Neural progenitor cell (in vitro differentiated cells): ENCODE data around the gene GMCL2. TPM values are rescaled to one million over a fixed set of nuclear protein-coding genes. Genes with fewer than 3 reads are reported as not detected.
"Not testable (repeated sequence)": the region's sequence is repeated elsewhere in the genome, so short reads cannot be mapped to it uniquely, and the experiment has no call there.

Experiments used
- DNase-seq: peaks from one replicate; pipeline ENCODE4 v3.0.0-alpha.2; 2016; ENCODE audit warnings: low spot score
- H2AFZ ChIP-seq: fragments of 200-600 bp; sonication (generic); replicated peaks from 2 replicates; pipeline ENCODE4 v1.6.1; 2016; ENCODE audit warnings: antibody characterized with exemption
- H3F3A ChIP-seq: fragments of 200-600 bp; sonication (generic); 2 replicates; pipeline ENCODE4 v1.6.1; 2016; ENCODE audit warnings: antibody characterized with exemption, low read depth
- H3K27ac ChIP-seq: fragments of 200-600 bp; sonication (generic); 2 replicates; pipeline ENCODE4 v1.5.1; 2016; ENCODE audit warnings: mild to moderate bottlenecking
- H3K27me3 ChIP-seq: fragments of 200-600 bp; sonication (generic); 2 replicates; pipeline ENCODE4 v1.6.1; 2016; ENCODE audit warnings: mild to moderate bottlenecking, moderate library complexity
- H3K36me3 ChIP-seq: fragments of 200-600 bp; sonication (generic); 2 replicates; pipeline ENCODE4 v1.5.1; 2016
- H3K4me1 ChIP-seq: fragments of 200-600 bp; sonication (generic); 2 replicates; pipeline ENCODE4 v1.6.1; 2016; ENCODE audit warnings: mixed run types
- H3K4me2 ChIP-seq: fragments of 200-600 bp; sonication (generic); 2 replicates; pipeline ENCODE4 v1.6.1; 2016
- H3K4me3 ChIP-seq: fragments of 200-600 bp; sonication (generic); 2 replicates; pipeline ENCODE4 v1.5.1; 2016
- H3K79me2 ChIP-seq: fragments of 200-600 bp; sonication (generic); 2 replicates; pipeline ENCODE4 v1.6.1; 2016; ENCODE audit warnings: low read depth
- H3K9ac ChIP-seq: fragments of 200-600 bp; sonication (generic); 2 replicates; pipeline ENCODE4 v1.6.1; 2016
- H3K9me3 ChIP-seq: fragments of 200-600 bp; sonication (generic); 2 replicates; pipeline ENCODE4 v1.5.1; 2016; ENCODE audit warnings: low read depth
- H4K20me1 ChIP-seq: fragments of 200-600 bp; sonication (generic); 2 replicates; pipeline ENCODE4 v1.6.1; 2016; ENCODE audit warnings: low read depth
- H3K27ac Mint-ChIP-seq: 3 replicates; pipeline ENCODE4 v1.8.0; 2021; ENCODE audit warnings: mixed read lengths
- H3K27me3 Mint-ChIP-seq: 2 replicates; pipeline ENCODE4 v1.8.0; 2022; ENCODE audit warnings: low read depth, mild to moderate bottlenecking, inconsistent platforms, moderate library complexity, mixed read lengths; ENCODE audit not compliant: insufficient read depth
- H3K36me3 Mint-ChIP-seq: 3 replicates; pipeline ENCODE4 v1.8.0; 2021; ENCODE audit warnings: mixed read lengths
- H3K4me1 Mint-ChIP-seq: 3 replicates; pipeline ENCODE4 v1.8.0; 2021; ENCODE audit warnings: mixed read lengths
- H3K4me3 Mint-ChIP-seq: 3 replicates; pipeline ENCODE4 v1.8.0; 2021; ENCODE audit warnings: mild to moderate bottlenecking, moderate library complexity, mixed read lengths
- H3K9me3 Mint-ChIP-seq: 3 replicates; pipeline ENCODE4 v1.8.0; 2020; ENCODE audit warnings: mixed read lengths
- EZH2 ChIP-seq: fragments of 200-600 bp; sonication (generic); IDR thresholded peaks from 2 replicates; pipeline ENCODE4 v1.6.1; 2017; ENCODE audit warnings: antibody characterized with exemption, mild to moderate bottlenecking, moderate library complexity
- EZH2phosphoT487 ChIP-seq: fragments of 200-600 bp; sonication (generic); IDR thresholded peaks from 2 replicates; pipeline ENCODE4 v1.6.1; 2017; ENCODE audit warnings: antibody characterized with exemption
- total RNA-seq: library from RNA; depleted of rRNA; stranded (reverse); fragments of >200 nt; gene quantifications from 2 replicates; pipeline ENCODE4 v1.2.3, GENCODE V29; 2015; ENCODE audit warnings: low replicate concordance
- TF ChIP-seq, protein P1 (sequence below): fragments of 200-600 bp; sonication (generic); IDR thresholded peaks from 2 replicates; pipeline ENCODE4 v1.5.1; 2017; ENCODE audit warnings: antibody characterized with exemption, mild to moderate bottlenecking

Gene GMCL2
- total RNA-seq, 1 donor from 2014 or later, result not detected

DNA sequence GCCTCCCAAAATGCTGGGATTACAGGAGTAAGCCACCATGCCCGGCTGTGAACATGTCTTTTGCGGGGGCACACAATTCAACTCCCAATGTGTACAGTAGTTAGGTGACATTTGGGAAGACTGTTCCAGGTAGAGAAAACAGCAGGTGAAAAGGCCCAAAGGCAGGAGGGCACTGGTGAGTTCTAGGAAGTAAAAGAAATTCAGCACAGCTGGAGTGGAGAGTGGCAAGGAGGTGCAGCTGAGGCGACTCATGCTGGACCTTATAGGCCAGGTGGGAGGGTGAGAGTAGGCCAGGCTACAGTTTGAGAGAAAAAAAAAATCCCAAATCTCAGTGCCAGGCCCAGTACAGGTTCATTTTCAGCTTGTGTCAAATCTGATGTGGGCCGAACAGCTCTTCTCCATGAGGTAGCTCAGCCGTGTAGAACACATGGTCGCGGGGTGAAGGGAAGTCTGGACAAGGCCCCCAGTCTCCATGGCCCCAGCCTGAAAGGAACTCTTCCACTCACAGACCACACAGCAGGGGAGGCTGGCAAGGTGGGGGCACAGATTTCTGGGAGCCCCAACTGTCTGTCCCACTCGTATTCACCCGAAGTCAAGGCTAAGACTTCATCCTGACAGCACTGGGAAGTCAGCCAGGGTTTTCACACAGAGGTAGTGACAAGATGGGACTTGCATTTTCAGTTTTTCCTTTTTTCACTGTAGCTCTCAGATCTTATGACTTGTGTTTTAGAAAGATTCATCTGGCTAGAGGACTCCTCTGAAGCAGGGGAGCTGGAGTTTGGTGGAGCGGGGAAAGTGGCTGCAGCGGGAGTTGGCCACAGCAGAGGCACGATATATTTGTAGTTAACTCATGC lies 12.6 kb upstream of the GMCL2 start:
- peaks cover 29% of the 10 kb centered on the region for H3K4me1 Mint-ChIP-seq
- H3K36me3 ChIP-seq, result no peaks in the 10 kb centered on the region
- H3K4me3 Mint-ChIP-seq, result no peak overlapping the region
- peaks cover 10% of the 10 kb centered on the region for H3K79me2 ChIP-seq
- peaks cover 14% of the 10 kb centered on the region for H3K4me1 ChIP-seq
- no peak for DNase-seq
- H3K36me3 Mint-ChIP-seq, result peaks cover 2% of the 10 kb centered on the region
- H3F3A ChIP-seq, result peaks cover 34% of the 10 kb centered on the region
- H3K9me3 Mint-ChIP-seq, result peaks cover 5% of the 10 kb centered on the region
- H3K27me3 Mint-ChIP-seq, result peaks cover 21% of the 10 kb centered on the region
- TF ChIP-seq, protein P1, sequence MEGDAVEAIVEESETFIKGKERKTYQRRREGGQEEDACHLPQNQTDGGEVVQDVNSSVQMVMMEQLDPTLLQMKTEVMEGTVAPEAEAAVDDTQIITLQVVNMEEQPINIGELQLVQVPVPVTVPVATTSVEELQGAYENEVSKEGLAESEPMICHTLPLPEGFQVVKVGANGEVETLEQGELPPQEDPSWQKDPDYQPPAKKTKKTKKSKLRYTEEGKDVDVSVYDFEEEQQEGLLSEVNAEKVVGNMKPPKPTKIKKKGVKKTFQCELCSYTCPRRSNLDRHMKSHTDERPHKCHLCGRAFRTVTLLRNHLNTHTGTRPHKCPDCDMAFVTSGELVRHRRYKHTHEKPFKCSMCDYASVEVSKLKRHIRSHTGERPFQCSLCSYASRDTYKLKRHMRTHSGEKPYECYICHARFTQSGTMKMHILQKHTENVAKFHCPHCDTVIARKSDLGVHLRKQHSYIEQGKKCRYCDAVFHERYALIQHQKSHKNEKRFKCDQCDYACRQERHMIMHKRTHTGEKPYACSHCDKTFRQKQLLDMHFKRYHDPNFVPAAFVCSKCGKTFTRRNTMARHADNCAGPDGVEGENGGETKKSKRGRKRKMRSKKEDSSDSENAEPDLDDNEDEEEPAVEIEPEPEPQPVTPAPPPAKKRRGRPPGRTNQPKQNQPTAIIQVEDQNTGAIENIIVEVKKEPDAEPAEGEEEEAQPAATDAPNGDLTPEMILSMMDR, result no peak
- TF ChIP-seq EZH2 (no peak), EZH2phosphoT487 (no peak)
- peak overlapping the region; percentile 6 for H3K27ac Mint-ChIP-seq
- no peak overlapping the region for H3K4me2 ChIP-seq
- peaks cover 9% of the 10 kb centered on the region for H3K27me3 ChIP-seq
- no peak overlapping the region for H2AFZ ChIP-seq
- H3K27ac ChIP-seq, result no peak overlapping the region
- no peak overlapping the region for H3K9ac ChIP-seq
- no peaks in the 10 kb centered on the region for H3K9me3 ChIP-seq
- no peaks in the 10 kb centered on the region for H4K20me1 ChIP-seq
- no peak overlapping the region for H3K4me3 ChIP-seq

DNA sequence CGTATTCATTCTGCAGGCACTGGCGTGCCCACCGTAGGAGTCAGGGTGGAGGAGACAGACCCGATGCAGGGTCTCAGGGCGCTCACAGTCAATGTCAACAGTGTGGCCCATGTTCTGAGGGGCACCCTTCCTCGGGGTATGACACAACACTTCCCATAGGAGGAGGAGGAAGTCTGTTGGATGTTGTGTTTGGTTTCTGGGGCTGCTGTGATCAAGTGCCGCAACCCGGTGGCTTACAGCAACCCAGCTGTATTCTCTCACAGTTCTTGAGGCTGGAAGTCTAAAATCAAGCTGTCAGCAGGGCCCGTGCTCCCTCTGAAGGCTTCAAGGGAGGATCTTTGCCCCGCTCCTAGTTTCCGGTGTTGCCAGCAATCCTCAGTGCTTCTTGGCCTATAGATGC lies 11.5 kb upstream of the GMCL2 start:
- peaks cover 17% of the 10 kb centered on the region for H3K27me3 Mint-ChIP-seq

DNA sequence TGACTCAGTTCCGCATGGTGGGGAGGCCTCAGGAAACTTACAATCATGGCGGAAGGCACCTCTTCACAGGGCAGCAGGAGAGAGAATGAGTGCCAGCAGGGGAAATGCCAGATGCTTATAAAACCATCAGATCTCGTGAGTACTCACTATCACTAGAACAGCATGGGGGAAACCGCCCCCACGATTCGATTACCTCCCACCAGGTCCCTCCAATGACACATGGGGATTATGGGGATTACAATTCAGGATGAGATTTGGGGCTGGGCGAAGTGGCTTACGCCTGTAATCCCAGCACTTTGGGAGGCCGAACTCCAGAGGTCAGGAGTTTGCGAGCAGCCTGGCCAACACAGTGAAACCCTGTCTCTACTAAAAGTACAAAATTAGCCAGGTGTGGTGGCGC lies 11.0 kb upstream of the GMCL2 start:
- not testable (repeated sequence) for H3K9me3 Mint-ChIP-seq, H3K9me3 ChIP-seq
- peaks cover 19% of the 10 kb centered on the region for H3K27me3 Mint-ChIP-seq

More for the DNA sequence above, 11.5 kb upstream of the GMCL2 start:
- no peak overlapping the region for H3K4me3 Mint-ChIP-seq
- peaks cover 31% of the 10 kb centered on the region for H3K4me1 Mint-ChIP-seq
- peaks cover 4% of the 10 kb centered on the region for H3K9me3 Mint-ChIP-seq
- no peaks in the 10 kb centered on the region for H3K36me3 ChIP-seq
- H3K36me3 Mint-ChIP-seq, result no peaks in the 10 kb centered on the region
- no peak for TF ChIP-seq EZH2
- no peak for TF ChIP-seq EZH2phosphoT487
- TF ChIP-seq, protein P1, result no peak
- H4K20me1 ChIP-seq, result no peaks in the 10 kb centered on the region
- peaks cover 31% of the 10 kb centered on the region for H3F3A ChIP-seq
- H3K9ac ChIP-seq, result no peak overlapping the region
- H3K27ac Mint-ChIP-seq, result no peak overlapping the region
- peaks cover 9% of the 10 kb centered on the region for H3K27me3 ChIP-seq
- H3K4me2 ChIP-seq, result no peak overlapping the region
- H3K4me3 ChIP-seq, result no peak overlapping the region
- no peak overlapping the region for H2AFZ ChIP-seq
- H3K4me1 ChIP-seq, result peaks cover 14% of the 10 kb centered on the region
- DNase-seq, result no peak
- no peaks in the 10 kb centered on the region for H3K9me3 ChIP-seq
- H3K27ac ChIP-seq, result no peak overlapping the region
- peaks cover 3% of the 10 kb centered on the region for H3K79me2 ChIP-seq

GRCh38 chr5:178196986-178197385 lies 9.8 kb upstream of the GMCL2 start:
- Histone ChIP-seq H3K27ac (peak overlapping the region; percentile 62), H3K9me3 (no peaks in the 10 kb centered on the region), H3K4me2 (peak overlapping the region; percentile 63), H3K4me1 (peaks cover 14% of the 10 kb centered on the region), H3F3A (peaks cover 23% of the 10 kb centered on the region), H3K4me3 (no peak overlapping the region), H4K20me1 (no peaks in the 10 kb centered on the region), H3K36me3 (no peaks in the 10 kb centered on the region), H3K79me2 (no peaks in the 10 kb centered on the region), H3K9ac (no peak overlapping the region), H3K27me3 (peaks cover 5% of the 10 kb centered on the region), H2AFZ (no peak overlapping the region)
- TF ChIP-seq EZH2phosphoT487 (no peak), EZH2 (no peak)
- TF ChIP-seq, protein P1, result peak; percentile 44
- H3K27ac Mint-ChIP-seq, result no peak overlapping the region
- peak overlapping the region; percentile 21 for H3K4me3 Mint-ChIP-seq
- H3K9me3 Mint-ChIP-seq, result peaks cover 11% of the 10 kb centered on the region
- H3K36me3 Mint-ChIP-seq, result no peaks in the 10 kb centered on the region
- peaks cover 16% of the 10 kb centered on the region for H3K27me3 Mint-ChIP-seq
- H3K4me1 Mint-ChIP-seq, result peaks cover 35% of the 10 kb centered on the region
- DNase-seq, result no peak

More for the DNA sequence above, 11.0 kb upstream of the GMCL2 start:
- DNase-seq, H3K27ac Mint-ChIP-seq, H2AFZ ChIP-seq, H3K4me3 ChIP-seq, H3K36me3 Mint-ChIP-seq, H3K27ac ChIP-seq, H3K4me3 Mint-ChIP-seq, H4K20me1 ChIP-seq, H3K9ac ChIP-seq, H3K27me3 ChIP-seq, H3K36me3 ChIP-seq, H3K79me2 ChIP-seq, H3K4me2 ChIP-seq: not testable (repeated sequence)
- peaks cover 30% of the 10 kb centered on the region for H3F3A ChIP-seq
- peaks cover 14% of the 10 kb centered on the region for H3K4me1 ChIP-seq
- peaks cover 35% of the 10 kb centered on the region for H3K4me1 Mint-ChIP-seq
